COLO668 (cell line): ENCODE measurements around the gene SHOC2.

Experiments used
- DNase-seq: peaks from one replicate; lab custom pipeline; 2025; ENCODE audit not compliant: unreplicated experiment; lab: John Stamatoyannopoulos, UW

Gene SHOC2

DNA sequence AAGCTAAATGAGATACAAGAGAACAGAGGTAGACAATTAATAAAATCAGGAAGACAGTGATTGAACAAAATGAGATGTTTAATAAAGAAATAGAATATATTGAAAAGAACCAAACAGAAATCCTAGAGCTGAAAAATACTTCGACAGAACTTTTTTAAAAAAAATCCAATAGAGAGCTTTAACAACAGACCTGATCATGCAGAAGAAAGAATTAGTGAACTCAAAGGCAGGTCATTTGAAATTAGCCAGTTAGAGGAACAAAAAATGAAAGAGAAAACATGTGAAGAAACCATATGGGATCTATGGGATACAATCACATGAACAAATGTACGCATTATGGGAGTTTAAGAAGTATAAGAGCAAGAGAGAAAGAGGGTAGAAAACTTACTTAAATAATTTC, 120.1 kb downstream of the SHOC2 start:
- DNase-seq: no peak

DNA sequence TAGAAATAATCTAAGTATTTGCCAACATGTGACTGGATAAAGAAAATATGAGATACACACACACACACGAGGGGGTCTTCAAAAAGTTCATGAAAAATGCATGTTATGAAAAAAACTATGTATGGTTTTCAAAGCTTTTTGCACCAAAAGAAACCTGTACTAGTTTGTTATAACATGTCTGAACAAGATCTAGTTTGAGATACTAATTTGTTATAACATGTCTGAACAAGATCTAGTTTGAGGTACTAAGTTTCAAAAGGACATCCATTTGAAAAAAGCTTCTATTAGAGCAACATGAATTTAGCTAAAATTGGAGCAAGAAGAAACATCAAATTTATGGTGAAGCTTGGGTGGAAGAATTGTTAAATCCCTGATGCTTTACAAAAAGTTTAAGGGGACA, 137.6 kb downstream of the SHOC2 start:
- no peak for DNase-seq
